ENCODE data around the gene CMSS1. TPM values are rescaled to one million over a fixed set of nuclear protein-coding genes. Genes with fewer than 3 reads are reported as not detected.

CMSS1 gene
- polyA plus RNA-seq, 1 donor from 2014 or later = 31.8 TPM

- no peak overlapping the region for H3K4me2 ChIP-seq (ENCODE audit: low read length)
- H3K36me3 ChIP-seq (ENCODE audit: insufficient read depth, low read length) = no peaks in the 10 kb centered on the region
- TF ChIP-seq CTCF (IDR thresholded peaks at IDR 0.05; ENCODE audit: poor library complexity, severe bottlenecking) = no peak
- no peak for TF ChIP-seq POLR2AphosphoS5 (IDR thresholded peaks at IDR 0.05)
- no peak for TF ChIP-seq RAD21 (conservative IDR thresholded peaks at IDR 0.05)
- no peak for TF ChIP-seq EZH2 (IDR thresholded peaks at IDR 0.05; ENCODE audit: borderline replicate concordance, insufficient read depth, low read length, poor library complexity, severe bottlenecking)
- TF ChIP-seq TAF1 (IDR thresholded peaks at IDR 0.05; ENCODE audit: low read depth) = no peak
- TF ChIP-seq EP300 (conservative IDR thresholded peaks at IDR 0.05; ENCODE audit: poor library complexity, severe bottlenecking) = no peak
- TF ChIP-seq REST (IDR thresholded peaks at IDR 0.05; ENCODE audit: borderline replicate concordance) = no peak
- TF ChIP-seq SMC3 (conservative IDR thresholded peaks at IDR 0.05; ENCODE audit: poor library complexity) = no peak
- TF ChIP-seq MXI1 (conservative IDR thresholded peaks at IDR 0.05; ENCODE audit: poor library complexity, severe bottlenecking) = no peak
- H3K27ac ChIP-seq (ENCODE audit: low read length) = no peak overlapping the region
- no peaks in the 10 kb centered on the region for H3K9me3 ChIP-seq (ENCODE audit: low read length)
- H3K9ac ChIP-seq (ENCODE audit: low read length) = no peak overlapping the region
- no peaks in the 10 kb centered on the region for H3F3A ChIP-seq (ENCODE audit: insufficient read depth, low read length, poor library complexity, severe bottlenecking)
- H2AFZ ChIP-seq (ENCODE audit: low read depth, low read length) = no peak overlapping the region
- H3K27me3 ChIP-seq (ENCODE audit: insufficient read depth, low read depth, low read length) = no peaks in the 10 kb centered on the region
- H4K20me1 ChIP-seq (ENCODE audit: insufficient read depth) = no peaks in the 10 kb centered on the region
- no peaks in the 10 kb centered on the region for H3K9me2 ChIP-seq (ENCODE audit: insufficient read depth, low read length)
- no peak overlapping the region for H3K4me3 ChIP-seq (ENCODE audit: low read length)
- H3K79me2 ChIP-seq (replicated peaks; ENCODE audit: insufficient read depth, low read length) = no peaks in the 10 kb centered on the region
These were observed 35.9 kb upstream of the CMSS1 start for GRCh38 chr3:99781761-99782160.

- Histone ChIP-seq H3K9me3 (ENCODE audit: low read length) (no peaks in the 10 kb centered on the region), H4K20me1 (ENCODE audit: insufficient read depth) (no peaks in the 10 kb centered on the region), H3K4me3 (ENCODE audit: low read length) (no peak overlapping the region), H3K27me3 (ENCODE audit: insufficient read depth, low read depth, low read length) (no peaks in the 10 kb centered on the region), H3K9me2 (ENCODE audit: insufficient read depth, low read length) (no peaks in the 10 kb centered on the region), H3K4me2 (ENCODE audit: low read length) (no peak overlapping the region), H3F3A (ENCODE audit: insufficient read depth, low read length, poor library complexity, severe bottlenecking) (no peaks in the 10 kb centered on the region), H3K79me2 (replicated peaks; ENCODE audit: insufficient read depth, low read length) (no peaks in the 10 kb centered on the region), H3K36me3 (ENCODE audit: insufficient read depth, low read length) (no peaks in the 10 kb centered on the region), H3K9ac (ENCODE audit: low read length) (no peak overlapping the region), H2AFZ (ENCODE audit: low read depth, low read length) (no peak overlapping the region), H3K27ac (ENCODE audit: low read length) (no peak overlapping the region)
- TF ChIP-seq REST (IDR thresholded peaks at IDR 0.05; ENCODE audit: borderline replicate concordance) (no peak), RAD21 (conservative IDR thresholded peaks at IDR 0.05) (no peak), CTCF (IDR thresholded peaks at IDR 0.05; ENCODE audit: poor library complexity, severe bottlenecking) (no peak), SMC3 (conservative IDR thresholded peaks at IDR 0.05; ENCODE audit: poor library complexity) (no peak), EP300 (conservative IDR thresholded peaks at IDR 0.05; ENCODE audit: poor library complexity, severe bottlenecking) (no peak), MXI1 (conservative IDR thresholded peaks at IDR 0.05; ENCODE audit: poor library complexity, severe bottlenecking) (no peak), EZH2 (IDR thresholded peaks at IDR 0.05; ENCODE audit: borderline replicate concordance, insufficient read depth, low read length, poor library complexity, severe bottlenecking) (no peak), POLR2AphosphoS5 (IDR thresholded peaks at IDR 0.05) (no peak), TAF1 (IDR thresholded peaks at IDR 0.05; ENCODE audit: low read depth) (no peak)
These were observed 34.6 kb upstream of the CMSS1 start for GRCh38 chr3:99783011-99783573.
